NOMO-1 (cell line): ENCODE data around the gene FSCB.
"Not testable (repeated sequence)": the region's sequence is repeated elsewhere in the genome, so short reads cannot be mapped to it uniquely, and the experiment has no call there.

Experiments
- DNase-seq, 2 experiments: peaks; one replicate each; lab custom pipeline; 2025; ENCODE audit not compliant: unreplicated experiment in 2 of 2; lab: John Stamatoyannopoulos, UW

Gene FSCB

GRCh38 chr14:44507183-44507582 is at the start of gene FSCB:
Gene FSCB, minus strand, starts transcription at chr14:44507283. Its CDS starts 296 bp downstream, at chr14:44506987.
- DNase-seq: no peak

GRCh38 chr14:44531658-44532057 is 24.6 kb upstream of the FSCB start:
- DNase-seq: no peak

- DNase-seq: no peak
Measured at GRCh38 chr14:44530475-44530874, 23.4 kb upstream of the FSCB start.

GRCh38 chr14:44529026-44529425 is 21.9 kb upstream of the FSCB start:
- no peak for DNase-seq

- DNase-seq: no peak
Measured at GRCh38 chr14:44528180-44528579, 21.1 kb upstream of the FSCB start.

- no peak for DNase-seq
Measured at GRCh38 chr14:44525237-44525636, 18.2 kb upstream of the FSCB start.

GRCh38 chr14:44515668-44516067 is 8.6 kb upstream of the FSCB start:
- not testable (repeated sequence) for DNase-seq

GRCh38 chr14:44508834-44509233 is 1.8 kb upstream of the FSCB start:
- DNase-seq: no peak

- DNase-seq: no peak
Measured at GRCh38 chr14:44505588-44505987, 1.5 kb downstream of the FSCB start.

- DNase-seq: no peak
Measured at GRCh38 chr14:44497148-44497547, 9.9 kb downstream of the FSCB start.

GRCh38 chr14:44494137-44494536 is 12.9 kb downstream of the FSCB start:
- DNase-seq: no peak

GRCh38 chr14:44490966-44491365 is 16.1 kb downstream of the FSCB start:
- no peak for DNase-seq

- DNase-seq: no peak
Measured at GRCh38 chr14:44477953-44478352, 29.1 kb downstream of the FSCB start.

GRCh38 chr14:44468771-44469170 is 38.3 kb downstream of the FSCB start:
- DNase-seq: no peak

GRCh38 chr14:44463356-44464004 is 43.6 kb downstream of the FSCB start:
- no peak for DNase-seq

- no peak for DNase-seq
Measured at GRCh38 chr14:44462381-44462780, 44.7 kb downstream of the FSCB start.

- no peak for DNase-seq
Measured at GRCh38 chr14:44461811-44462210, 45.3 kb downstream of the FSCB start.
